Neural progenitor cell (in vitro differentiated cells): ENCODE measurements around the gene TRAF7.

Experiments
- EZH2 ChIP-seq: fragments of 200-600 bp; sonication (generic); IDR thresholded peaks from 2 replicates; pipeline ENCODE4 v1.6.1; 2017; ENCODE audit warnings: antibody characterized with exemption, mild to moderate bottlenecking, moderate library complexity
- EZH2phosphoT487 ChIP-seq: fragments of 200-600 bp; sonication (generic); IDR thresholded peaks from 2 replicates; pipeline ENCODE4 v1.6.1; 2017; ENCODE audit warnings: antibody characterized with exemption
- TF ChIP-seq, protein P1 (sequence below): fragments of 200-600 bp; sonication (generic); IDR thresholded peaks from 2 replicates; pipeline ENCODE4 v1.5.1; 2017; ENCODE audit warnings: antibody characterized with exemption, mild to moderate bottlenecking

DNA sequence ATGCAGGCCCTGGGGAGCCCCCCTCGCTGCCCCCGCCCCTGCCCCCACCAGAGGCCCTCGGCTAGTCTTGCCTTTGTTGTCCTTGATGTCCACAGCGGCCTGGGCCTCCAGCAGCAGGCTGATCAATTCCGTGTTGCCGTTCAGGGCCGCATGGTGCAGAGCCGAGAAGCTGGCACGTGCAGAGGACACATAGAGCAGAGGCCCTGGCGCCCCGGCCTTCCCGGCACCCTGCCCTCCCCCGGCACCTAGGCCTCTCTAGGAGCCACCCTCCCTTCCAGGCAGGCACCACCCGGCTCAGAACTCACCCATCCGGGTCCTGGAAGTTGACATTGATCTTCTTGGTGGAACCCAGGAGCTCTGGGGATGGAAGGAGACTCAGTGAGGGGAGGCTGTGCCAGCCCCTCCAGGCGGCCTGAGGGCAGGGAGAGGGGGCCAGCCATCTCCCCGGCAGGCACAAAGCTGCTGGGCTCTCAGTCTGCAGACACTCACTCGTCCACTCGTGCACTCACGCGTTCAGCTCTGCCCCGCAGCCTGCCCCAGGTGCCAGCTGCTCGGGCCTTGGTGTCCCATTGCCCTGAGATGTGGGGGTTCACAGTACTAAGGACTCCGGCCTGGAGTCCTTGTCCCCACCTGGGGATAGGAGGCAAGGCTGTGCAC lies 34.5 kb downstream of the TRAF7 start:
- TF ChIP-seq, protein P1, sequence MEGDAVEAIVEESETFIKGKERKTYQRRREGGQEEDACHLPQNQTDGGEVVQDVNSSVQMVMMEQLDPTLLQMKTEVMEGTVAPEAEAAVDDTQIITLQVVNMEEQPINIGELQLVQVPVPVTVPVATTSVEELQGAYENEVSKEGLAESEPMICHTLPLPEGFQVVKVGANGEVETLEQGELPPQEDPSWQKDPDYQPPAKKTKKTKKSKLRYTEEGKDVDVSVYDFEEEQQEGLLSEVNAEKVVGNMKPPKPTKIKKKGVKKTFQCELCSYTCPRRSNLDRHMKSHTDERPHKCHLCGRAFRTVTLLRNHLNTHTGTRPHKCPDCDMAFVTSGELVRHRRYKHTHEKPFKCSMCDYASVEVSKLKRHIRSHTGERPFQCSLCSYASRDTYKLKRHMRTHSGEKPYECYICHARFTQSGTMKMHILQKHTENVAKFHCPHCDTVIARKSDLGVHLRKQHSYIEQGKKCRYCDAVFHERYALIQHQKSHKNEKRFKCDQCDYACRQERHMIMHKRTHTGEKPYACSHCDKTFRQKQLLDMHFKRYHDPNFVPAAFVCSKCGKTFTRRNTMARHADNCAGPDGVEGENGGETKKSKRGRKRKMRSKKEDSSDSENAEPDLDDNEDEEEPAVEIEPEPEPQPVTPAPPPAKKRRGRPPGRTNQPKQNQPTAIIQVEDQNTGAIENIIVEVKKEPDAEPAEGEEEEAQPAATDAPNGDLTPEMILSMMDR, result no peak
- no peak for TF ChIP-seq EZH2
- TF ChIP-seq EZH2phosphoT487, result no peak
